DMS114 treated with DMSO at 0.1 percent for 48 hours (cell line): ENCODE data around the gene ADNP.

ENCODE experiments used
- DNase-seq: peaks from one replicate; lab custom pipeline; 2025; ENCODE audit not compliant: unreplicated experiment; lab: John Stamatoyannopoulos, UW

ADNP gene

GRCh38 chr20:50852085-50852484, 79.2 kb downstream of the ADNP start:
- no peak for DNase-seq

GRCh38 chr20:50850721-50851286, 80.4 kb downstream of the ADNP start:
- no peak for DNase-seq

DNA sequence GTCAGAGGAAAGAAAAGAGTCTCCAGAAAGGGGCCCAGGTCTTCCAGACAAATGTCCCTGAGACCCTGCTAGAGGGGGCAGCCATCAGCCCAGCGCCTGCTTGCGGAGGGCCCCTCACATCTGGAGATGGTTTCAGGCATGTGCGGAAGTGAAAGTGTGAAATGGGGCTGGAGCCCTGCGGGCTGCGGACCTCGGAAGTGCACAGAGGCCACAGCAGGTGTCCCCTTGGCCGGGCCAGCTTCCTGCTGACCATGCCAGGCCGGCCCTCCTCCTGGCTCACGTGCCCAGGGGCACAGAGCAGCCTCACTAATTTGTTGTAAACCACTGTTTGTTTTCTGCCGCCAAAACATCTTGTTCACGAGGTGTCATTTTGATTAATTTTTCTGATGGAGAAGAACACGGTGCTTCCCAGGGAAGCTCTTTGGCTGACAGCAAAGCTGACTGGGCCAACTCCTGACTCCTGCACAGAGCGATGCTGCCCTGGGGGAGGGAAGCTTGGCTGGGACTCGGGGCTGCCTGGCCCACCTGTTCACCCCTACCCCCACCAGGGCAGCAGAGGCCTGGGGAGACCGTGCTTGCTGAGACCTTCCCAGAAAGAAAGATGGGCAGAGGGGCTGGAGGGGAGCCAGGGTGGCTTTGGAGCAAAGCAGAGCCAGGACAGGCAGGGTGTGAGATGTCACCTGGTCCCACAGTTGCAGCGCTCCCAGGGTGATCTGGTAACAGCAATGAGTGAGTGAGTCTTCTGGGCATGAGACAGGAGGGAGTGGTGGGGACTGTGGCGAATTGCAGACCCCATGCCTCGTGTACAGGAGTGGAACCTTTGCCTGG, 82.2 kb downstream of the ADNP start:
- no peak for DNase-seq

DNA sequence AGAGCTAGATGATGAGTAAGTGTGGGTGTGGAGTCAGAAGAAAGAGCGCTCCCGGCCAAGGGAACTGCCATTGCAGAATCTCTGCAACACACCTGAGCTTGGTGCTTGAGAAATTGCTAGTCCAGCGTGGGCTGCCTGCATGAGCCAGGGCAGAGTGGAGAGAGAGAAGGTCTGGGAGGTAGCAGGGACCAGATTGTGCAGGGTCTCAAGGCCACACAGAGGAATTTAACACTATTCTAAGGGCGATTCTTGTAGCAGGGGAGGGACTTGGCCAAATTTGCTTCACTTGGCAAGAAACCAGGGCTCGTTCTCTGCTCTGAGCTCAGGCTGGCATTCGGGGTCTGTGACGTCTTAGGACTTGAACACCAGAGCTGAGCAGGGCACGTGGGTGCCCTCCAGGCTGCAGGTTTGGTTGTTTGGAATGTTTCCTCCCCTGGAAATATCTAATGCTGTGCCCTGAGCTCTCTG, 82.9 kb downstream of the ADNP start:
- no peak for DNase-seq

DNA sequence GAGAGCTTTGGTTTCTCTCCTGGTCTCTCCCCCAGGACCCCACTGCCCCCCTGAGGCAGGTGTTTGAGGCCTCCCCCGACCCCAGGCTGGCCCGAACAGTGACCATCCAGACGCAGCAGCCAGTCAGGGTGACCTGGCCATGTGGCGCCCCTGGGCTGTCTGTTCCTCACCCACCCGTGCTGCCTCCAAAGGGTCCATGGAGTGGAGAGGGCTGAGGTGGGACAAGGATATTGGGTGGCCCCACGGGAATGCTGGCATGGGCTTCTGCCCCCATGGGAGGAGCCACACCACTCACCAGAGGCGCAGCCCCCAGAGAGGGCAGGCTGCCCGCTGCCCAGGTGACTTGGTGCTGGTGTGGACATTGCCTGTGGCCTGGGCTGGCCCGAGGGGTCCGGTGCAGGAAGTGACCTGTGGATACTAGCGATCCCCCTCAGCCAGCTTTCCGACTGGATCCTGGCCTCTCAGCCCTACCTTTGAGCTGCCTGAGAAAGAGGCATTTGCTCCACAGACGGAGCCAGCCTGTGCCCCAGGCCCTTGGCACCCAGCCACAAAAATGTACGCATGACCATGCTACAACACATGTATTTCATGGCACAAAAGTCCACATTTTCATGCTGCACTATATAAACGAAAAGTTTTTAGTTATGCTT, 85.5 kb downstream of the ADNP start:
- no peak for DNase-seq

DNA sequence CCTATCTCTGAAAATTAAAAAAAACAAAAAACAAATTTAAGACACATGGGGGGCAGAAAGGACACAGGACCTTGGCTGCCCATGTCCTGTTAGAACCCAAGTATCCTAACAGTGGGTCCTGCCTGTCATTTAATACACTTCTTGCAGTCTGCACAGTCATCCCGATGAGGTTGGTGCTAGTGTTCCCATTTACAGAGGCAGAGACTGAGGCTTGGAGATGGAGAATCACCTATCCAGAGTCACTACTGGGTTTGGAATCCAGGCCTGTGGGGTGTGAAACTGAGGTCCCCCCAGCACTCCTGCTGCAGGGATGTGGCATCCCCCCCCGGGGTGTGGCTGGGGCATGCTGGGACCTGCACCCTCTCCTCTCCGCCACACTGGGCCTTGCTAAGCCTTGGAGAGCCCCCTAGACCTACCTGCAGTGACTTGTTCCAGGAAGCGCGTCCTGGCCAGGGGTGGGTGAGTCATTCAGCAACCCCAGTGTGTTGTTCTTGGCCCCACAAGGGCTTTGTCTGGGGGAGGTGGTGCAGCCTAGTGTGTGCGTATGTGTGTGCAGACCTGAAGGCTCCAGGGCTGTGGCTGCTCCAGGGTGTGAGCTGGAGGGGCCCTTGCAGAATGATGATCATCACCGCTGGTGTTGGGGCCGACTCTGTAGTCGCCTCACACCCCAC, 86.7 kb downstream of the ADNP start:
- no peak for DNase-seq

DNA sequence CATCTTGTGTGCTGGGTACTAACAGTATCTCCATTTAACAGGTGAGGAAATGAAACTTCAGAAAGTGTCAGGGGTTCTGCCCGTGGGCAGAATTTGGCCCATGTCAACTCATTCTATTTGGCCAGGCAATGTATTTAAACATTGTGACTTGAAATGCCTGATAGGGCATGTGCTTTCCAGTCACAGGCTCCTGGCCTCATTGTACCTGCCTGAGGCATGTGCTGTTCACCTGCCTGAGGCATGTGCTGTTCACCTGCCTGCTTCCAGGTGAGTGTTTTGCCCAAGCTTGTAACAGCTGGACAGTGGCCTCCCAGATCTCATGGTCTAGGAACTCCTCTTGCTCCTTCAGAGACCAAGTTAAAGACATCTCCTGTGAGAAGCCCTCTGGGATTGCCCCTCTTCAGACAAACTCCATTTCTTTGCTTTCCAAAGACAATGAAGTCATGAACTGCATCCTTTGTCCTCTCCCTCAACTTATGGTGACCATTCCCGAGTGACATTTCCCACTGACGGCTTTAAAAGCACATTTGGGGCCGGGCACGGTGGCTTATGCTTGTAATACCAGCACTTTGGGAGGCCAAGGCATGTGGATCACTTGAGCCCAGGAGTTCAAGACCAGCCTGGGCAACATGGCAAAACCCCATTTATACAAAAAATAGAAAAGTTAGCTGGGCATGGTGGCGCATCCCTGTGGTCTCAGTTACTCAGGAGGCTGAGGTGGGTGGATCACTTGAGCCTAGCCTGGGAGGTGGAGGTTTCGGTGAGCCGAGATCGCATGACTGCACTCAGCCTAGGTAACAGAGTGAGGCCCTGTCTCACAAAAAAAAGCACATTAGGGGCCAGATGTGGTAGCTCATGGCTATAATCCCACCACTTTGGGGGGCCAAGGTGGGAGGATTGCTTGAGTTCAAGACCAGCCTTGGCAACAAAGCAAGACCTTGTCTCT, 87.6 kb downstream of the ADNP start:
- no peak for DNase-seq

DNA sequence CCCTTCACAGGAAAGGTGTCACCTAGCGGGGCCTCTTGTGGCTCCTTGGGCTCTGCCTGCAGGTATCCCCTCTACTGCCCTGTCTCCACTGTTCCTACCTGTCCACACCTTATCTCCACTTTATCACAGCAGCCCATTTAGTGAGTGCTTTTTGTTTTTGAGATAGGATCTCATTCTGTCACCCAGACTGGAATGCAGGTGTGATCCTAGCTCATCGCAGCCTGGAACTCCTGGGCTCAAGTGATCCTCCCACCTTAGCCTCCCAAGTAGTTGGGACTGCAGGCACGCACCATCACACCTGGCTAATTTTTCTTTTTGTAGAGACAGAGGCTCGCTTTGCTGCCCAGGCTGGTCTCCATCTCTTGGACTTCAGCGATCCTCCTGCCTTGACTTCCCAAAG, 88.4 kb downstream of the ADNP start:
- DNase-seq, result no peak
